ENCODE data around the gene ALDH5A1.

Gene ALDH5A1

DNA sequence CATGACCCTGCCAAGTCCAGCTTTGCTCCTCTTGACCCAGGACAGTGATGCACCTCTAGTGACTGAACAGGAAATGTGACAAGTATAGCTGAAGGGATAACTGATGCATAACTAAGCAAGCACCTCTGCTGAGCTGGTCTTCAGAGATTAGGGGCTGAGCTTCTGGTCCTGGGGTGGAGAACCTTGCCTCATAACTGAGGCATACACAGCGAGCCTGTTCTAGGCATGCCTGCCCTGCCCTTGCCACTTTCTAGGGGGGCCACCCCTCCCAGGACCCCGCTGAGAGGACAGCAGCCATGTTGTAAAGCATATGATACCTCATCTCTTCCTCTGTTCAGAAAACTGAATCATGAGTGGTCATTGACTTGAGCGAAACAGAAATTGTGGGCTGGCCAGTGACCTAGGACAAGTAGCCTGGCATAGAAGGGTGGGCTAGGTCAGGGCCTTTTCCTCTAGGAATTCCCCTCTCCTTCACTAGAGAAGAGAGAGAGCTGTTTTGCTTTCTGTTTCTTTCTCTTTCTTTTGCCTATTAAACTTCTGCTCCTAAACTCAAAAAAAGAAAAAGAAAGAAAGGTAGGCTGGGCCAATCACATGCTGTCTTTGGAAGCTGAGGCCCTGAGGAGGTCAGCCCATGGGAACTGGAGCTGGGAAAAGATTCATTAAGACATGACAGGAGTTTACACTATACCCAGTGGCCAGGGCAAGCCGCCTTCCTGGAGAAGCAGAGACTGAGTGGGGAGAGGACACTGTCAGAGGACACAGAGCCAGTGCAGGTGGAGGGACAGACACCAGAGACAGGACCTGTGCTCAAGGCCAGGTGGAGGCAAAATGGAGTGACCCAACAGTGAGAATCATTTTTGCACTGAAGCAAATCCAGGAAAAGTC is 23.1 kb downstream of the ALDH5A1 start:
- no peak for DNase-seq
- in situ Hi-C loops (cut with HindIII; ENCODE audit: low pct_ligation_motif_present, low pct_unique_long_range_greater_than_20kb, low sequenced_read_pairs) = no loop called here

DNA sequence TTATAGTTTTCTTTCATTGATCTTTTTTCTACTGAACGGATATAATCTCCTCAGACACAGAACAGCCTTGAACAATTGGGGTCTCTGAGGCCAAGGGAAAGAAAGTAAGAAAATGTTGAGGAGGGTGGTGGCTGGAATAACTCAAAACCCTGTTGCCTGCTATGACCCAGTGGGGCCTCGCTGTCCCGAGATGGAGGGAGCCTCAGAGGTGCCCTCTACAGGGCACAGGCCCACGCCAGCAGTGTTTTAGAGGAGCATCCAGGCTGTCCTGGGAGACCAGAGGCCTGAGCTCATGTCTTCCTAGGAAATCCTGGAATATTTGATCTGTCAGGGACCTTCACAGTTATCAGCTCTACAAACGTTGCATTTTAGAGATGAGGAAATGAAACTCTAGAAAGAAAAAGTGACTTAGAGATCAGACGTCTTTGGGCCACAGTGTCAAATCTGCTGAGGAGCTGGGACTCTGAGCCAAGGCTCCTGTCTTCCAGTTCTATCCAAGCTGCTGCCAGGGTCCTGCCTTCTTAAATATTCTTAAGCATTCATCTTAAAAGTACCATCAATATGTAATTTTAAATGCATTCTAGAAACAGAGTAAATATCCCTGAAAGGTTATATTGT is 26.3 kb downstream of the ALDH5A1 start:
- in situ Hi-C loops (cut with HindIII; ENCODE audit: low pct_ligation_motif_present, low pct_unique_long_range_greater_than_20kb, low sequenced_read_pairs) = no loop called here
- peak; percentile 60 for DNase-seq

DNA sequence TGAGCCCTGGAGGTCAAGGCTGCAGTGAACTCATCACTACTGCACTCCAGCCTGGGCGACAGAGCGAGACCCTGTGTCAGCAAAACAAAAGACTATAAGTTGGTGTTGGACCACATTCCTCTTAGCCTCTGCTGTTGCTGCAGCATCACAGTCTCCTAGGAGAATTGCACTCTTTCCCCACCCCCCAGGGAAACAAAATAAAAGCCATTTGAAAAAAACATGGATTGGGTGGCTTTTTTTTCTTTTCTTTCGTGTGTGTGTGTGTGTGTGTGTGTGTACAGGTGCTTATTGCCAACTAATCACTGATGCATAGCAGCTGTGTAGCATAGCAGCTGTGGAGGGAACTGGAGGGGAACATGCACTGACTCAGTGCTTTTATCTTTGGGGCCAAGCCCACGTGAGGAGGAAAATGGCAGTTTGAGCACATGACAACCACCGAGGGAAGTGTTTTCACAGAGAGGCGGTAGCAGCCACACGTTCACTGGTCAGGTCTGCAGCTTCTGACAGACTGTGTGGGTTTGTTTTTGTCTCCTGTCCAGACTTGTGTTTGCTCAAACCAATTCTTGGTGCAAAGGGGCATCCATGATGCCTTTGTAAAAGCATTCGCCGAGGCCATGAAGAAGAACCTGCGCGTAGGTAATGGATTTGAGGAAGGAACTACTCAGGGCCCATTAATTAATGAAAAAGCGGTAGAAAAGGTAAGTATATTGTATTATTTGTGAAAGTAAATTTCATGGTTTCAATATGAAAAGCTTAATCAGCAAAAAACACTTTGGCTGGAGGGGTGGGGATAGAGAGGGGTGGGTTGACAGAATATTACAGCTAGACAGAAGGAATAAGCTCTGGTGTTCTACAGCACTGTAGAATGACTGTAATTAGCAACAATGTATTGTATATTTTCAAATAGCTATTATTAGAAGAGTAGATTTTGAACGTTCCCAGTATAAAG is 27.7 kb downstream of the ALDH5A1 start:
- DNase-seq = peak; percentile 91
- in situ Hi-C loops (cut with HindIII; ENCODE audit: low pct_ligation_motif_present, low pct_unique_long_range_greater_than_20kb, low sequenced_read_pairs) = no loop called here

DNA sequence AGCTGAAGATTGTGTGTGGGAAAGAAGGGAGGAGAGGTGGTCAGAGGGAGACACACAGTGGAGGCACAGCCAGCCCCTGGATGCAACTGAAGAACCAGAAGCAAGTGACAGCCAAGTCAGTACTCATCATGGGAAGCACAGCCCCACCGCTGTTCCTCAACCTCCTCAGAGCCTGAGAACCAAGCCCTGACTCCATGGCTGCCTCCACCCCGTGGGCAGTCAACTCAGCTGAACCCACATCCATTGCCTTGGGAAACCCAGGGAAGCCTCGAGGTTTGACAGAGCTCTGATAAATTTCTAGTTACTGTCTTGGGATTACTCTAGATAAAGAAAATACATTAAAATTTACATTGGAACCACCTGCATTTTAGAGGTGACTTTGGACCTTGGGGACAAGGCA is 29.6 kb downstream of the ALDH5A1 start:
- in situ Hi-C loops (cut with HindIII; ENCODE audit: low pct_ligation_motif_present, low pct_unique_long_range_greater_than_20kb, low sequenced_read_pairs) = no loop called here

DNA sequence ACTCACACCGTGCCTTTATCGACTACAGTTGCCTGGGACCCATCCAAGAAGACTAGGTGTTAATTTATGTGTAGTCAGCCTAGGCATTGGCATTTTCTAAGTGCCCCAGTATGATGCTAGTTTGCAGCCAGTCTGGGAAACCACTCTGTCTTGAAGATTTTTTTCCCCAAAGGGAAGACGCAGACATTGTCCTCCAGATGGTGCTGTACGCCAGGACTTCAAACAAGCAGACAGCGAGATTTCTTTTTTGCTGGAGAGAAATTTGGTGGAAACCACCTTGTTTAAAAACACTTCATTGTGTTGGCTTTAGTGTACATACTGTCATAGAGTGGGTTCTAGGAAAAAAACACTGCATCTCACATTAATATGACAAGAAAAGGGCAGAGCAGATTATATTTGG is 30.0 kb downstream of the ALDH5A1 start:
- DNase-seq = peak; percentile 65
- in situ Hi-C loops (cut with HindIII; ENCODE audit: low pct_ligation_motif_present, low pct_unique_long_range_greater_than_20kb, low sequenced_read_pairs) = no loop called here

More for the DNA sequence above, 29.6 kb downstream of the ALDH5A1 start:
- DNase-seq = no peak

DNA sequence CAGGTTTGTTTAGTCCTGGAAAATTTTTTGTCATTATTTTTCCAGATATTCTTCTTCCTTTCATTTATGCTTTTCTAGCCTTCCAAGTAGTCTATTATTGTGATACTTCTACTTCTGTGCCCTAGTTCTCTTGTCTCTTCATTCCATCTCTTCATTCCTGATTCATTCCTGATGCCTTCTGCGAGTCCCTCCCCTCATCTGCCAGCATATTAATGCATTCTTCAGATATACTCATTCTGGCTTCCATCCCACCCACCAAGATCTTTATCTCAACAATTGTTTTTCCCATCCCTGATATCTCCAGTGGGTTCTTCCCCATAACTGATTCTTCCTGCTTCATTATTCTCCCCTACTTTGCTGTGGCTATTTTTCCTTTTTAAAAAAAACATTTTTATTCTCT is 35.2 kb downstream of the ALDH5A1 start:
- in situ Hi-C loops (cut with HindIII; ENCODE audit: low pct_ligation_motif_present, low pct_unique_long_range_greater_than_20kb, low sequenced_read_pairs) = no loop called here
- no peak for DNase-seq

DNA sequence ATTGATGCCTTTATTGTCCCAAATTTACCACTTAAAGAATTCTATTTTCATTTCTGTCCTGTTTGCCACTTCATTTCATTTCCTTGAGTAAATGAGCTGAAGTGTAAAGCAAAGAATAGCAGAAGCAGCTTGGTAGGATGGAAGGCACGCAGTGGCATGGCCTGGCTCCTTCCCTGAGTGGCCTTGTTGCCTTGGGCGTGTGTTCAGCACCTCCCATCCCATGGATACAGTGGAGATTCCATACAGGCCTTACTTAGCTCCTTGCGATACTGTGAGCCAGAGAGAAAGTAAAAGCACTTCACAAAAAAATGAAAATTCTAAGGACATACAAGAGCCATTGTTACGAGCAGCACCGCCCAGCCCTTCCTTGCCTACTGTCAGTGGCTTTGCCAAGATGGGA is 39.6 kb downstream of the ALDH5A1 start:
- in situ Hi-C loops (cut with HindIII; ENCODE audit: low pct_ligation_motif_present, low pct_unique_long_range_greater_than_20kb, low sequenced_read_pairs) = no loop called here
- DNase-seq = no peak

DNA sequence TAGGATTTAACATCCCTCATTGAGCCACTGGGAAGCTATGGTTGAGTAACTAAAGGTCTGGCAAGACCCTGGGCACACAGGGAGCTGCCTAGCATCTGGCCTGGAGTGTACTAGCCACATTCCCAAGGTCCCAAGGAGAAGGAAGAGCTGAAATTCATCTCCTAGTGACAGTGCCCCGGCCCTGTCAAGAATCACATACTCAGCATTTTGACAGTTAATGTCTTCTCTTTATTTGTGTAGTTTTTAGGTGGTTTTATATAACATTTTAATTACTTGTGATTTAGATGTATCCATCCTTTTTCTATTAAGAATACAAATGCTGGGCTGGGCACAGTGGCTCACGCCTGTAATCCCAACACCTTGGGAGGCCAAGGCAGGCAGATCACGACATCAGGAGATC is 40.4 kb downstream of the ALDH5A1 start:
- in situ Hi-C loops (cut with HindIII; ENCODE audit: low pct_ligation_motif_present, low pct_unique_long_range_greater_than_20kb, low sequenced_read_pairs) = no loop called here
- DNase-seq = no peak

DNA sequence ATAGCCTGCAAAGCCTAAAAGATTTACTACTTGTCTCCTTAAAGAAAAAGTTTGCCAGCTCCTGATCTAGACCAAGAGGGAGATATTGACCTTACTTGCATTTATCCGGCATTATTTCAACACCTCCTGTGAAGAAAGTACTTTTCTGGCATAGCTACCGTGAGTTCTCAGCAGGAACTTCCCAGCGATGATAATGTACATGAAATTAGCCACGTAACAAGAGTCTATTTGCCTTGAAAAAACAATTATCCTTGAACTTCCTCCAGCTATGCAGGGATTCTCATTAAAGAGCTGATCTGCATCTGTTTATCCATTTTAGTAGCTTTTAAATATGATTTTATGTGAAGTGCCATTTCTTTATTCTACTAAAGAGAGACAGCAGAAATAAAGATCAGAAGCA is 41.7 kb downstream of the ALDH5A1 start:
- DNase-seq = no peak
- in situ Hi-C loops (cut with HindIII; ENCODE audit: low pct_ligation_motif_present, low pct_unique_long_range_greater_than_20kb, low sequenced_read_pairs) = no loop called here

DNA sequence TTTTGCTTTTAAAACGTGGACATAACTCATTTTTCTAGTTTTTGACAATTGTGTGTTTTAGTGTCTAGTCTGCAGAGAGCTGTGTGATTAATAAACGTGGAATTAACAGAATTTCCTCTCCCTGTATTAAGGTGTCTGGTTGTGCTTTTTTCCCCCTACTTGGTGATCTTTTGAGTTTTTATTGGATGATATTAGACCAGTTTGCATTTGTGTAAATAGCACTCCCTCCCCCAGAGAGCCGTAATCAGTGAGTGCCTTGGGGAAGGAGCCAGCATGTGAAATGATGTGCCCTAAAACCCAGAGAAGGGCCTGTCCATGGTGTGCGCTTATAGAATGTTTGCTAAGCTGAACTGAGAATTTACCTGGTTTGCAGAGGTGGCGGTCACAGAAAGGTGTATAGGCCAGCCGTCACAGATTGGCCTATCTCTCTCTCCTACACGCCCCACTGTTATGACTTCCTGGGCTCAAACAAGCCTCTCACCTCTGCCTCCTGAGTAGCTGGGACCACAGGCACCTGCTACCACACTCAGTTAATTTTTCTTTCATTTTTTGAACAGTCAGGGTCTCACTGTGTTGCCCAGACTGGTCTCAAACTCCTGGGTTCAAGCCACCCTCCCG is 42.4 kb downstream of the ALDH5A1 start:
- in situ Hi-C loops (cut with HindIII; ENCODE audit: low pct_ligation_motif_present, low pct_unique_long_range_greater_than_20kb, low sequenced_read_pairs) = no loop called here
- no peak for DNase-seq

DNA sequence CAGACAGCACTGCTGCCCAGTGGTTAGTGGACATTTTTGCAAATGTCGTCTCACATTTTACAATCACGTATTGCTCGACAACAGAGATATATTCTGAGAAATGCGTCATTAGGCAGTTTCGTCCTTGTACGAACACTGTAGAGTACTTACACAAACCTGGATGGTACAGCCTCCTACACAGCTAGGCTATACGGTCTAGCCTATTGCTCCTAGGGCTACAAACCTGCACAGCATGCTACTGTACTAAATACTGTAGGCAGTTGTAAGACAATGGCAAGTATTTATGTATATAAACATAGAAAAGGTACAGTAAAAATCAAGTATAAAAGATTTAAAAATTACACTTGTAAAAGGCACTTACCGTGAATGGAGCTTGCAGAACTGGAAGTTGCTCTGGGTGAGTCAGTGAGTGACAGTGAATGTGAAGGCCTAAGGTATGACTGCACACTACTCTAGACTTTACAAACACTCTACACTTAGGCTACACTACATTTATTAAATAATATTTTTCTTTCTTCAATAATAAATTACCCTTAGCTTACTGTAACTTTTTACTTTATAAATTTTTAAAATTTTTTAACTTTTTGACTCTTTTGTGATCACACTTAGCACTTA is 43.1 kb downstream of the ALDH5A1 start:
- no peak for DNase-seq
- in situ Hi-C loops (cut with HindIII; ENCODE audit: low pct_ligation_motif_present, low pct_unique_long_range_greater_than_20kb, low sequenced_read_pairs) = no loop called here

DNA sequence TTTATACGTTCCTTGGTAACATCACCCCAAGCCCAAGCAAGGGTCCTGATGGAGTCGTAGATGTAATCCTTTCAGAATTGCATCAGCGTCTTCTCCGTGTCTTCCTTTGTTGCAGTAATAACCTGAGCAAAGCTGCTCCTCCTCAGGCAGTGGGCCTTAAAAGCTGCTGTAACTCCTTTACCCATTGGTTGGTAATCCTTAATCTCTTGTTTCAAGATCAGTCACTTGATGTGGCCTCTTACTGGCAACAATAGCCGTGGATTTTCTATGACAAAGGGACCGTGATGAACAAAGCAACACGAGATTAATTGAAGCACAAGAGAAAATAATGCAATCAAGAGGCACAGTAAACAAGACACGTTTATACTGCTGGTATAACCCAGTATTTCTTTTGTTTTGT is 44.6 kb downstream of the ALDH5A1 start:
- in situ Hi-C loops (cut with HindIII; ENCODE audit: low pct_ligation_motif_present, low pct_unique_long_range_greater_than_20kb, low sequenced_read_pairs) = no loop called here
- DNase-seq = no peak

DNA sequence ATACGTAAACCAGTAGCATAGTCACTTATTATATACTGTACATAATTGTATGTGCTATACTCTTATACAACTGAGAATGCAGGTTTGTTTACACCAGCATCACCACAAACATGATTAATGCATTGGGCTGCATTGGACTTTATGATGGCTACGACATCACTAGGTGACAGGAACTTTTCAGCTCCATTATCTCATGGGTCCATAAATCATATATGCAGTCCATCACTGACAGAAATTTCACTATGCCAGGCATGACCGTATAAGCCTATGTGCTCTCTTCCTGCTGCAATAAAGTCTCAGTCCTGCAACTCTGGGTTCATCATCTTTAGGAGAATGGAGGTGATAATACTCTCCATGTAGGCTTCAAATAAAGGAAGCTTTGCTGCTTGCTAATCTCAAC is 45.4 kb downstream of the ALDH5A1 start:
- in situ Hi-C loops (cut with HindIII; ENCODE audit: low pct_ligation_motif_present, low pct_unique_long_range_greater_than_20kb, low sequenced_read_pairs) = no loop called here

DNA sequence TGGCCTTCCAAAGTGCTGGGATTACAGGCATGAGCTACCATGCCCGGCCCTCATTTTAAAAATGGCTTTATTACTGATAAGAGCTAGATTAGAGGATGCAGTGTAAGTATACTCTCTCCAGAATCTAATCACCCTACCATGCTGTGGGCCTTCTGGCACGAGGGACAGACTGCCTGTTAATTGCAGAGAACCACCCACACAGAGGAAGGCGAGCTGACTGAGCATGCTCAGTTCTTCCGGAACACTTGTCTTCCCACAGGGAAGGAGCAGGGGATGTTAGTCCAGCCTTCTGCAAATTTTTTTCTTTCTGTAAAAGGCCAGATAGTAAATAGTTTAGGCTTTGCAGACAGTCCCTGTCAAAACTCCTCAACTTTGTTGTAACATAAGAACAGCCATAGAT is 48.9 kb downstream of the ALDH5A1 start:
- DNase-seq = no peak
- in situ Hi-C loops (cut with HindIII; ENCODE audit: low pct_ligation_motif_present, low pct_unique_long_range_greater_than_20kb, low sequenced_read_pairs) = no loop called here

More for the DNA sequence above, 45.4 kb downstream of the ALDH5A1 start:
- no peak for DNase-seq

DNA sequence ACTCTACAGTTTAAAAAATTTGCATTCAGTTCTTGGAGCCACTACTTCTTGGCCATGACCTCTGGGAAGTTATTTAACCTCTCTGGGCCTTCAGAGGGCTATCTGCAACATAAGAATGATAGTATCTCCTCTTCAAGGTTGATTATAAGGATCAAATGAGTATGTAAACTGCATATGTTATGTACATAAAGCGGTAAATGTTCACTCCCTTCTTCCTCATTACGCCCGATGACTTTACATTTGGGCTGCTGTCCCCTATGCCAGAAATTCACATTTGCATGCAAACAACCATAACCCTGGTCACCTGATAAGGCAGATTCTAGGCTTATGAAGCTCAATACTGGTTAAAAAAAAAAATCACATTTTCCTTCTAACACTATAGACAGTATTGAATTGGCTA is 50.4 kb downstream of the ALDH5A1 start:
- no peak for DNase-seq
- in situ Hi-C loops (cut with HindIII; ENCODE audit: low pct_ligation_motif_present, low pct_unique_long_range_greater_than_20kb, low sequenced_read_pairs) = no loop called here

DNA sequence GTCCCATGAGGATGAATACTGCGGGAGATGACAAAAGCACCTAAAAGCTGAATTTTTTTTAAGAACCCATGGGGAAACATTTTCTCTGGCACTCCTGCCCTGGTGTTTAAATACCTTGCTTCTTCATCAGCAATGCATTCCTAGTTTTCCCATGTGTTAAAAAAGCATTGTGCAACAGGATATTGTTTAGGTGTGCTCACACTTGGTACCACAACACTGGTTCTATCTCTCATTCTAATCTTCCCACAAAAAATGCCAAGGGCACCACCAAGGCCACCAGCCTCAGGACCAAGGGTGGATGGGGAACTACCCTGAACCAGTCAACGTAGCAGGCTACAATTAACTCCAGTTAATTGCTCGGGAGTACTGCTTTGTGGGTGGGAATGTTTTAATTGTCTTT is 50.9 kb downstream of the ALDH5A1 start:
- in situ Hi-C loops (cut with HindIII; ENCODE audit: low pct_ligation_motif_present, low pct_unique_long_range_greater_than_20kb, low sequenced_read_pairs) = no loop called here
- no peak for DNase-seq

DNA sequence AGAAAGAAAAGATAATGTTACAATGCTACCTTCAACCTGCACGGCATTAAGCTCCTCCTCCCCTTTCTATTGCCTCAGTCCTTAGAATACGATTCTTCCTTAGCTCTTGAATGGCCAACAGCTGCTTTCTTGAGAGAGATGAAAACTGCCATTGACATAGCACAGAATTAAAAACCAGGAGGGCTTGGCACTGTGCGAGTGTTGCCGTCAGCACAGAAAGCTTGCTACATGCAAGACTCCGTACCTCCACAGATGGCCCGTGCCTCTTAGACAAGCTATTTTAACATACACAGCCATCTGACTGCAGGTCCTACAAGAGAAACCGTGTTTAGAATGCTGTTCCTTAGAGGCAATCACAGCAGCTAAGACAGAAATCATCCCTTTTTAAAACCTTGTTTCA is 51.7 kb downstream of the ALDH5A1 start:
- no peak for DNase-seq
- in situ Hi-C loops (cut with HindIII; ENCODE audit: low pct_ligation_motif_present, low pct_unique_long_range_greater_than_20kb, low sequenced_read_pairs) = no loop called here

DNA sequence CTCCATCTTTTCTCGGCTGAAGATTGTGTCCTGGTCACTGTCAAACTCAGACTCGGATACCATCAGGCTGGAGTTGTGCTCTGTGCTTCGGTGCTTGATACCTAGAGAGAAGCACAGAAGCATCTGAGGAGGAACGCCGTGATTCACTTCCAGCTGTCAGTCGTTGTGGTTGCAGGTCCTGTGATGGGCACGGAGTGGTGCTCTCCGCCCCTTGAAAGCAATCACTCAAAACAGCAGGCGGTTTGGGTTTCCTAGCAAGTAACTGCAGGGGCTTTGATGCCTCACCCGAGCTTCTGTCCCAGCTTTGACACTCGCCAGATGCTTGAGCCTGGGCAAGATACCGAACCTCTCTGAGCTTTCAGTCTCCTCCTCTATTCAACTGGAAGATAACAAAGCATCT is 52.5 kb downstream of the ALDH5A1 start:
- no peak for DNase-seq
- in situ Hi-C loops (cut with HindIII; ENCODE audit: low pct_ligation_motif_present, low pct_unique_long_range_greater_than_20kb, low sequenced_read_pairs) = no loop called here

Data from ACHN (cell line).